CD4-positive, alpha-beta T cell treated with Interferon alpha-2 for 1 hour (primary cell): ENCODE results near the gene HOXA11.

ENCODE experiments used
- DNase-seq, 2 donors: peaks; one replicate each; pipeline ENCODE4 v3.0.0-alpha.2; 2020 to 2022

The HOXA11 gene

DNA sequence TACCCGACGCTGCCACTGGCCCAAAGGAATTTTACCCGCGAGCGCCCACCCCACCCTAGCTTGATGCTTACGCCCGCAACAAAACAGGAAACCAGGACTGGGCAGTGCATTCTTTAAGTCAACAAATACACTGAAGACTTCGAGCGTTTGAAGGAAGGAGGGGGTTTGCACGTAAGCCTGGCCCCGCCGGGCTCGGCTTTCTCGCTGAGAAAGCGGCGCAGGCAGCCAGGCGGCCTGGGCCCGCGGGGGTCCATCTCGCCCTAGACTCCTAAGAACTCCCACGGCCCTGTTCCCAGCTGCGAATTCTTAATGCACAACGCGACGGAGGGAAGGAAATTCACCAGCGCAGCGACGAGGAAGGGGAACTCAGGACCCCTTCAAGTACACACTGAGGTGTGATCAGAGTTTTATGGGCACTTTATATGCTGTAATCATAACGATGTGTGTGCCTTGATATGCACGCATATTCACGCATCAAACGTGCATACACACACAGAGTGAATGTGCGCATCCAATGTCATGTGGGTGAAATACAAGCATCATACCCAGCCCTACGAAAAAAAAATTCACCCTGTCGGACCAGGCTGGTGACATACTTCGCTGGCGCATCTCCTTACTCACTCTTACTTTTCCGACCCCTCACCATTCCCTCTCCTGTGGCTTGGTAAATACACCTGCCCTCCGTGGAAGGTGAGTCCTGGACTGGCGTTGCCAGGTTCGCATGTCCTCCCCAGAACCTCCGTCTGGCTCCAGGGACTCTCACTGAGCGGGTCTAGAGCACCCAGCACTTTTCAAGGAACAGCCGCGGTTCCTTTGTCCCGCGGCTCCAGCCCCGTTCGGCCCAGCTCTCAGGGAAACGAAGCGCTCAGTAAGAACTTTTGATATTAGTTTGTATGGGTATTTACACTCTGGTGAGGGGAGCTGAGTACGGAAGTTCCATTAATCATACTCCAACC, 20.6 kb upstream of the HOXA11 start:
- no peak for DNase-seq

DNA sequence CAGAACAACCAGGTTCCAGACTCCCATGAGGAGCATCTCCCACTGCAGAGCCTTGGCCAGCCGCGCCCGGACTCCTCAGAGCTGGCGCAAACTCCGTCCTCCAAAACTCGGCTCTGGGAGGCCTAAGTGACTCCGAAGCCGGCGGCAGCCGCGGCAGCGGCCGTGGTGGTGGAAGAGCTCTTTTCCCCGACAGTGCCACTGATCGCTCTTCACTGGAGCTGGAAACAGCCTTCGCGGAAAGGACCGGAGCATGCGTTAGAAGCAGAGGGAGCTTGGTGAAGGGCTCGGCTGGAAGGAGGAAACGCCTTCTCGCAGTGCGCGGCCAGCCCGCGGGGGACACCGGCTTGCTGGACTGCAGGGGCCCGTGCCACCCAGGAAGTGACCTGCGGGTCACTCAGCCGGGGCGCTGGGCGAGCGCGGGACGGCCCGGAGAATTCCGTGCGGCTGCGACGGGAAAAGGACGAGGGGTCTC, 19.9 kb upstream of the HOXA11 start:
- no peak for DNase-seq

DNA sequence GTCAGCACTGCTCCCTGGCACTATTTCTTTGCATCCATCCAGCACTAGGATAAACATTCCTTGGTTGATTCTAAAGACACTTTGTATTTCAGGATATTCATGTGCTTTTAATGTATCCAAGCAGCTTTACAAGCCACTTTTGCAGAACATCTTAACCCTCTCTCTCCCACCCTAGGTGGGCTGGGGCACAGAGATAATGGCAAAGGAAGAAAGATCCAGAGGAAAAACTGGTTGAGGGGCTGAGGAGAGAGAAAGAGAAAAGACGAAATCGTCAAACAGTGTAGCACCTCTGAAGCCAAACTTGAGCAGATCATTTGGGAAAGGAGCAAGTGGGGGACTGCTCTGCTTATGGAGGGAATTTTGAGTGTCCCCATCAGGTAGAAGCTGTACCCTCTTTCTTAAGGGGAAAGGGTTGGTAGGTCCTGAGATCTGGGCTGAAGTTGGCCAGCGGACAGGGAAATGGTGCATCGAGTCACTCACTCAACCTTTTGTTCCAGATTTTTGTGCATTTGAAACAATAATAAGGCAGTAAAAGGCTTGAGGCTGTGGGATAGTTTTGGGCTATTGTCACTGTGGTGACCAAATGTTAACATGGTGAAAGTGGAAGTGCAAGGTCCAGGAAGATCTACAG, 19.0 kb upstream of the HOXA11 start:
- DNase-seq: no peak

DNA sequence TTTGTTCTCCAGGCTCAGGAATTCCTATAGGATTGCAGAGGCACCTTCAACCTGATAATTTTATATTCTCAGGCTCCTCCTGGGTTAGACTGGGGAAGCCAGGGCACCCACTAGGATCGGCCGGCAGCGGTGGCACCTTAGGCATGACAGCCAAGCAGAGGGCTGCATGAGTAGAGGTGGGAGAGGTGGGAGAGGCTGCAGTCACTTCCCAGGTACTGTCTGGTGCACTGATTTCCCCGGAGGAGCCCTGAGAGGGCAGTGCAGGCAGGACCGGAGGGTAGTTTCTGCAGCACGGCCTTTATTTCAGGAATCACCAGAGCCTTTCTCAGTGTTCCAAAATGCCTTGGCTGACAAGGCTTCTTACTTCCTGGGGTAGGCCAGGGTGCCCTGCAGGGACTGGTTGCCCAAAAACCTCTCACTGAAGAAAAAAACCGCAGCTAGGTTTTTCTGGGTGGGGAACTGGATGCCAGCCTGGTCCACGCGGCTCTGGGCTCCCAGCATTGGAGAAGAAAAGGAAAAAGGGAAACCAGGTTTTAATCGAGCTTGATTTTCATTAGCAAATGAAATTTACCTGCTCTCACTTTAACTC, 18.4 kb upstream of the HOXA11 start:
- no peak for DNase-seq

DNA sequence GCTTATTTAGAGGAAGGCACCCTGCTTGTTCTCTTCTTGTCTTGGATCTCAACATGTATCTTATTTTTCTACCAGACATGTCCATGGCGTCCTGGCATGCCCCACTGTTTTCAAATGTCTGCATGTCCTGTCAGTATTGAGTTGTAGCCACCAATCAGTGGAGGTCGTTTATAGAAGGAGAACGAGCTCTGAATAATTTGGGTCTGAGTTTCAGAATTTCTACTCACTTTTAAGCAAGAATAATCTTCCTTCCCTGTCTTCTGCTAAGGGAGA, 17.8 kb upstream of the HOXA11 start:
- DNase-seq: no peak

DNA sequence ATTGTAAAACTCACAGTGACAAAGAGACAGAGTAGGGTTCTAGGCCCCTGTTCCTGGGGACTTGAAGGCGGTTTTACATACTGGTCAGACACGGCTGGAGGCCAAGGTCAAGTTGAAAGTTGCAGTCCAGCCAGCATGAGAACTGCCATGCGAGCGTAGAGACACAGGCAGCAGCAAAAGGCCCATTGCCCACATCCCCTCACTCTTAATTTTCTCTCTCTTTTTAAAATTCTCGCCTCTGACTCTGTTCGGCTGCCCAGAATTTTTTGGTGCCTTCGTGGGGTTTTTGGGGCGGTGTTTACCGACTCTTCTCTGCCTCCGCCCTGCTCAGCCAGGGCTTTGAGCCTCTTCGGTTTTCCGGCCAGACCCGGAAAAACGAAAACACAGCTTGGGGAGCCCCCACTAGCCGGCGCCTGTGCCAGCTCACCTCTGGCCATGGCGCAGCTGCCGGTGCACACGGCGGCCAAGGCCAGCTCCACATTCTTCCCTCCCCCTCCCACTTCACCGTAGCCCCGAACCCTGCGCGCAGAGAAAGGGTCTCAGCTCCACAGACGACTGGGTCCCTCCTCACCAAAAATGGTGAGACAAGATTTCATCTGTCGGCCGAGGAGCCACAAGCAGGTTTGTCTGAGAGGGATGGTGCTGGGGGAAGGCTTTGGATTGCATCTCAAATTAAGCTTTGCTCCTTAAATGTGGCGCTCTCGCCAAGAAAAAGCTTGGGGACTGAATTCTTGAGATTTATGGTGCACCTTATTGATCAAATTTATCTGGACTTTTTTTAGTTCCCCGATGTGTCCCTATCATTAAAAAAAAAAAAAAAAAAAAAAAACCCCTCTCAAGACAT, 17.2 kb upstream of the HOXA11 start:
- no peak for DNase-seq

DNA sequence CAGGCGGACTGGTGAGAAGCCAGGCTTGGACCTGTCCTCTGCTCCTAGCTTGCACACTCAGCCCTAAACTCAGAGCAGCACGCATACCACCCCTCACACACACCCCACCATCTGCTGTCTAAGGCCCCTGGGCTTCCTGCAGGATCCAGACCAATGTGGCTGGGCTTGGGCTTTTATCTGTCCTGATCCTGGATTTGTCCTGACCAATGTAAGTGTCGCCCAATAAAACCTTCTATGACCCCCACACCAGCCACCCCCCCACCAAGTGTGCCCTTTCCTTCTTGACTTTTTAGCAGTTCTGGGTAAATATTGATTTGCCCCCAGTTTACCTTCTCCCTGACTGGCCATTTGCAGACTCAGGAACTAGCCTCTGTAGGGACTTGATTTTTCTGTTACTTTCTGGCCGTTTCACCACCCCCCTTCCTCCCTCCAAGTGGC, 16.6 kb upstream of the HOXA11 start:
- no peak for DNase-seq

DNA sequence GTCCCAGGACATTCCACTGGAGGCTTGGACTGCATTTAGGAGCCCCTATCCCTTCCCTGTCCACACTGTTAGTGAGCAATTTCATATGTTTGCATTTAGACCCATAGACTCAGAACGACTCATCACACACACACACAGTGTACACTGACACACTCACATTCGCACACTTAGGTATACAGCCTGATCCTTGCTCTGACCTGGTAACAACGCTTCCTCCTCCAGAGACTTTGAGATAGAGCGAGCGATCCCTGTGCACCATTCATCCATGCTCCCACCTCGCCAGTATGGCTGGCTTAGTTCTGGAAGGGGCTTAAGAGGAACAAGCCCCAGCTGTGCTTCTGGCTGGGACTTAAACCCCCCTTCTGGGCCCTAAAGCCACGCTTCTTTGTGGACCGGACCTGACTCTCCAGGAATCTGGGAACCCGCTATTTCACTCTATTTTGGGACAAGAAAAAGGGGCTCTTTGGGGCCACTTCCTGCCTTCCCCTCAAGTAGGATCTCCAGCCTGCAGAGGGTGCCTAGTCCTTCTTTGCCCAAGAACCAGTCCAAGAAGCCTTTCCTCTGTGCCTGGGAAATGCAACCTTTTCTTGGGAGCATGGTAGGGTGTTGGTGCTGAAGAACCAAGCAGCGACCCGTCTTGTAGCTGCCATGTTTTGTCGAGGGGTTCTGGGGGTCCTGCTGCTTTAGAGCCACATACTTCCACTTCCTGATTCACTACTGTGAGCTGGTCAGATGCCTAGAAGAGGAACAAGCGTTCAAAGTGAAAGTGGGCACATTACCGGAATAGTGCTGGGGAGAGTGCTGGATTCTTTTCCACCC, 15.9 kb upstream of the HOXA11 start:
- no peak for DNase-seq

DNA sequence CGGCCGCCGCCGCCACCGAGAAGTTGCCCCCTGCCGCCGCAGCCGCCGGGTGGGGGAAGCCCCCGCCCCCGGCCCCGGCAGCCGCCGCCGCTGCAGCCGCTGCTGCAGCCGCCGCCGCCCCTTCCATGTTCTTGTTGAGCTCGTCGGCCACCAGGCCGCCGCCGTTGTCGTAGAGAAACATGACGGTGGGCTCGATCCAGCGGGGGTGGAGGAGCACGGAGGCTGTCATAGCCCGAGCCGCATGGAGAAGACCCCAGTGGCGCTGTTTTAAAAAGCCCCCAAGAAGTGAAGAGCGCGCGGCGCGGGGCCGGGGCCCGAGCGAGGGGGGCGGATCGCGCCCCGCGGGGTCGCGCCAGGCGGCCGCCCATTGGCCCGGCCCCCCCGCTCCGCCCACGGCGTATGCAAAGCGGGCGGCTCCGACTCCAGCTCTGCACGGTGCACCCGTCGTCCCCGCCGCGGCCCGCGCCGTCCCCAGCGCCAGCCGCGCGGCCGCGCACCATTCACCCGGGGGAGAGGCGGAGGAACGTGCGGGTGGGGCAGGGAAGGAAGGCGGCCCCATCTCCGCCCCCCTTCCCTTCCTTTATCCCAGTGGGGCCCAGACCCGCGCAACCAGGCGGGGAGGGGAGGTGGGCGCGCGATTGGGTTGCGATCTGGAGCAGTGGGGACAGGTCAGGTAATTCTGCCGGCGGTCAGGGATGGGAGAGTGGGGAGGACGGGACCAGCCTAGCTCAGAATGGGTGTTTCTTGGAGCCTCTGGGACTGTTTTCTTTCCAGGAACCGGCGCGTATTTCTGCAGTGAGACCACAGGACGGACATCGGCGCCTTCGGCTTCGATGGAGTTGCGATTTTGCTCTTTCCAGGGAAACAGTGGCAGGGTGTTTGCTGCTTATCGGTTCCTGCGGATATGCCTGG, 15.1 kb upstream of the HOXA11 start, which contains the start of gene HOXA13:
HOXA13 (minus strand) TSS at position 243 of the 912 bp plus-strand sequence; CDS start at position 229, 14 bp downstream.
- no peak for DNase-seq

DNA sequence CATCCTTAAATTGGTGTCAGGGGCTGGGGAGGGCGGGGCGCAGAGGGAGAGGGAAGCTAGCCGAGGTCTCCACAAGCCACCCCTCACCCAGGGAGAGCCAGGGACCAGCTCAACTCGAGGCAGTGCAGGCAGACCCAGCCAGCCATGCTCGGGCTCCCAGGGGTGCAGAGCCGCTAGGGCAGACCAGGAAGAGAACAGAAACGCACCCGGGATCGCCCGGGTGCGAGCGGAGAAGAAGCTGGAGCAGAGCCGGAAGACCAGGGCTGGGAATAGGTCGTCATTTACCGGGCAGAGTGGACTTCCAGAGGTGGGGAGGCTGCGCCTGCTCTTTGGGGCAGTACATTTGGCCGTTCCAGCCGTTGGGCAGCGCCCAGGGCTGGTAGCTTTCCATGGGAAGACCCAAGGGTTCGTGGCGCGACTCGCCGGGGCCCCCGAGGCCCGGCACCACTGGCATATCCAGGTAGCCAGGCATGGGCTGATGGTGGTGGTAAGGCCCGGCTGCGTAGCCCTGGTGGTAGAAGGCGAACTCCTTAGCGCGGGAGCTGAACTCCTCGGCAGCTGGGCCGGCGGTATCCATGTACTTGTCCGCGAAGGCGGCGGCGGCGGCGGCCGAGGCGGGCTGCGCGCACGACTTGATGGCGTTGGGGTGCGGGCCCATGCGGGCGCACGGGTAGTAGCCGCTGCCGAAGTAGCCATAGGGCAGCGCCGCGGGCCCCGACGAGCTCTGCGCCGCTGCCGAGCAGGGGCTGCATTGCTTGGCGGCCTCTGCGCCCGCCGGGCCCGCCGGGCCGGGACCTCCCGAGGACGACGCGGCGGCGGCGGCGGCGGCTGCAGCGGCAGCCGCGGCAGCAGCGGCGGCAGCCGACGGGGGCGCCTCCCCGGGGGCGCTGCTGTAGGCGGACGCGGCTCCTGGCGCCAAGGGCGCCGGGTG, 14.1 kb upstream of the HOXA11 start:
- DNase-seq: no peak

DNA sequence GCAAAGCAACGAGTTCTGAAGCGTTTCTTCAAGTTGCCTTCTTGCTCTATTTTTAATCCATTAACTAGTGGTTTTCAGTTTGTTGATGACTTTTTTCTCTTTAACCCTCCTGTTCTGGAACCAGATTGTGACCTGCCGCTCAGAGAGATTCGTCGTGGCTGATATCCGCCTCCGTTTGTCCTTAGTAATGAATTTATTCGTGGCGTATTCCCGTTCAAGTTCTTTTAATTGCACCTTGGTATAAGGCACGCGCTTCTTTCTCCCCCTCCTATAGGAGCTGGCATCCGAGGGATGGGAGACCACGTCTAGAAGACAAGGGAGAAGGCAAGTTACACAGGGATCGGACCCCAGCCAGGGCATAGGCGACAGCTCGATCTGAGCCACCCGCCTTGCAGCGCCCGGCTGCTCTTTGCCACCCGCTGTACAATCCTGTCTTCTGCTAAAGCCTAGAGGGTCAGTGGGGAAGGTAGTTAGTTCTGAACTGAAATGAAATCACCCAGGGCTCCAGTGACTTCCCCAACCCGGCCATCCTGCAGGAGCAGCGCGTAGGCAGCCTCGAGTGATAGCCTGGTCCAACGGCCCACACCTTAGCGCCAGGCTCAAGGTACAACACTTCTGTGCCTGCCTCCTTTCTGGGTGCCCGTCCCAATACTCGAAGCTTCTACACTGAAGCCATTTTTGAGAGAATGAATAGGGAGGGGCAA, 13.3 kb upstream of the HOXA11 start:
- no peak for DNase-seq

DNA sequence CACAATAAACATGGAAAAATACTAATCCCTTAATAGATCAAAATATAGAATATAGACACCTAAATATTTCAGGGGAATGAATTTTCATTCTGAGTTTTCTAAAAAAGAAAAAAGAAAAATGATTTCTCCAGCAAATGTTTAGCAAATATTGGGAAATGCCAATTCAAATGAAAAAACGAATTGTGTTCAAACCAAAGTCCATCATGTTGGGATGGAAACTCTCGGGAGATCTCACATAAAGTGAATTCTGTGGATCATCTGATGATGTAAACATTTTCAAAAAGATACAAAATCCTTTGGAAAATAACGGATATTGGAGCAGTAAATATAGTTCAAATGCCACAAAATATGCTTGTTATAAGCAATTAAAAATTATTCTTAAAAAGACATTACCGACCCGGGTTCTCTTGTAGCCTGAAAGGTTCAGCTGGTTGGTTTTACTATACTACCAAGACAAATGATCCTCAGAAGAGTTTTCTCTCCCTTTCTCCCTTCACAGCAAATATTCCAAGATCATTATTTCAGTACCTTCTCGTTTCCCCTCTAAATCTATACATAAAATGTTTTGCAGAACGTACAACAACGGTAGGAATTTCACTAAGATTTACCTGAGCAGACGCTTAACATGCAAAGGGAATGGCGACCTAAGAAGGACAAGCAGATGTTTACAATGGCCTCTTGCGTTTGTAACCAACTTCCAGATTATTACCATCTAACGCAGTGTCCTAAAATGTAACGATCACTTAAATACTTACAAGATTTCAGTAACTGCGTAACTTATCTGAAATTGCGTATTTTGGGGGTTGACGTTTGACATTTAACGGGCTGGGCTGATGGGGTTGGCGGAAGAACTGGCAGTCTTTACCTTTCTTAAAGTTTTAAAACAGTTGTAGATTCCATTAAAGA, 12.4 kb upstream of the HOXA11 start:
- DNase-seq: no peak

DNA sequence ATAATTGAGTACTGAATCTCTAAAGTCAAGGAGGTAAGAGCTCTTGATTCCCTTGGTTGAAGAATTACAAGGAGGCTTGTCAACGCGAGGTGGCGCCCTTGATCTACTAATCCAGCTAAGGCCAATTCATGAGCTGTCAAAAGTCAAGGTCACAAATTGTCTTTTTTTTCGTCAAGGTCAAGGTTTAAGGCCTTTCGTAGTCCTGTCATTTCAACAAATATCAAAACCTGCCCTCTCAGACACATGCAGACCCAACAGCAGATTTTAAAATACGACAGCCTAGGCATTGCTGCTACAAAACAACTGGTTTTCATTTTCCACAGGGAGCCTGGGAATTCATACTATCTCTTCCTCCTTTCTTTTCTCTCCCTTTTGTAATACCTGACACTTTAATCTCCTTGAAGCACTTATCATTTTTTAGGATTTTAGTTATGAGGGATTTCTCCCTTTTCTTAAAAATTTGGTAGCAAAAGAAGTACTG, 11.3 kb upstream of the HOXA11 start:
- DNase-seq: peak; percentile 75 to 83

DNA sequence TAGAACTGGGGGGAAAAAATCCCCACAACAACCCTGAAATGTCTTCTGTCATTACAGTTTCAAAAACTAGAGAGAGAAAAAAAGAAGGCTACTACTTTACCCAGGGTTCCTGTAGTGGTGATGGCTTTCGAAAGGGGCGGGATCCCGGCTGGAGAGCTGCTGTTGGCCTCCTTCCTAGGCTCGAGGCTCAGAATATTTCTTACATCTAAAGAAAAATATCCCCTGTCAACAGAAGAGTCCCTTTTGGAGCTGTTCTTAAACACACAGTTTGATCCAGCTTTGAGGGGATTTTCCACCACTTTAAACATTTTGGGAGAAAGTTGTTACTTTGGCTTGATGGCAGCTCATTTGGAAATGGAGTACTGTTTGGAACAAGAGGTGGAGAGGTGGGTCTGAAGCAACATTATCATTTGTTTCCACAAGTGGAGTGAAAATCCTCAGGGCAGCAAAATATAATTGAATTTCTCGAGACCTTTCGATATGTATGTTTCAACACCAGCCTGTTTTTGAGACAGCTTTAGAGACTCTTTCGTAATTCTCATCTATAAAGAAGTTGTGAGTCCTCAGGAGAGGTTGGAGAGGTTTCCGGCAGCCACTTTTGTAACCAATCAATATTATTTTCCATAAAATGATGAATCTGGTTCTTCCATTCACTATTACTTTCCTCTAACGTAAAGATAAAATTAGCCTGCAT, 9.8 kb upstream of the HOXA11 start:
- no peak for DNase-seq

DNA sequence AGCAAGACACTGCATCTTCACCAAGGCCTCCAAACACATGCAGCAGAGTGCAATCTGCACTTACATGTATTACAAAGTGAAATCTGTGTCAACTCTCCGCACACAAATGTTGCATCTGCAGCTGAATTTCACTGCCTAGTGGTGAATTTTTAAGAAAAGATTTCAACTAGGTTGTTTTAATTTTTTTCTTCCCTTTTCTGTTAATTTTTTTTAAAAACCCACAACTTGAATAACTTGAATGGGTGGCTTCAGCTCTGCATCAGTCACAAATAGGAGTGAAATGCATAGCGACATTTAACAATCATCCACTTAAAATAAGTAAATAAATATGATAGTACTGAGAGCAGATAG, 8.9 kb upstream of the HOXA11 start:
- no peak for DNase-seq

DNA sequence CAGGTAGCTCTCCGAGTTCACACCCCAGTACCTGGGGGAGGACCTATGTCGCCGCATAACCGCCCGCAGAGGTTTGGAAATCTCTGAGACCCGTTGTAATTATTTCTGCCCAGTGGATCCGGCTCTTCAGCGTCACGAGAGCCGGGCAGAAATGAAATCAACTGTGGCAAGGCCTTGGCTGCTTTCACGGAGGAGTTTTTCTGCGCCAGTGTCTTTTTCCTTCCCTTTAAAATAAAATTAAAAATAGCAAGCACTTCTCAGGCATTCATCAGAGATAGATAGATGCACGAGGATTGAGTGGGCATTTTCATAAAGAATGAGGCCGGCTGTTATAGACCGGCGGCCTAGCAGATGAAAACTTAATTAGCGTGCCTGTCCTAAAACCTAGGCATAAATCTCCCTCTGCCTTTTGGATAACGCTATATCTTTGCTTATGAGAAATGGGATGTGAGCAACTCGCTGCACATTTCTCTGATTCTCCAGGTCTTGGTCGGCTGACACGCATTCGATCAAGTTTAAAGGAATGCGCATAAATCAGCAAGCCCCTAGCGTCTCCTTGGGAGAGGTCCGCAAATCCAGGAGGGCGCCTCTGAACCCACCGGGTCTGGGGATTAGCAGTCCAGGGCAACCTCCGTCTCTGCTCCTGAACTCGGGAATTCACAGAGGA, 8.4 kb upstream of the HOXA11 start:
- DNase-seq: no peak
